Neural cell (in vitro differentiated cells): ENCODE measurements around the gene DTD1. TPM values are rescaled to one million over a fixed set of nuclear protein-coding genes. Genes with fewer than 3 reads are reported as not detected.

Experiments
- H2AFZ ChIP-seq: fragments of 200-600, 300-800 bp; sonication (generic), shearing (Covaris generic); 2 replicates; pipeline ENCODE4 v1.6.0; 2014; ENCODE audit warnings: low read depth, mild to moderate bottlenecking, antibody characterized with exemption, low read length, moderate library complexity
- H3F3A ChIP-seq: fragments of 200-600 bp; shearing (Covaris generic); 2 replicates; pipeline ENCODE4 v1.6.1; 2016; ENCODE audit warnings: mild to moderate bottlenecking, moderate library complexity, mixed read lengths, antibody characterized with exemption, low read length; ENCODE audit not compliant: insufficient read depth, poor library complexity, severe bottlenecking
- H3K27ac ChIP-seq: fragments of 200-600, 300-800 bp; sonication (generic), shearing (Covaris generic); 2 replicates; pipeline ENCODE4 v1.5.1; 2014; ENCODE audit warnings: mild to moderate bottlenecking, low read length, moderate library complexity
- H3K27me3 ChIP-seq: fragments of 300-800, 200-600 bp; sonication (generic), shearing (Covaris generic); 2 replicates; pipeline ENCODE4 v1.6.0; 2014; ENCODE audit warnings: mild to moderate bottlenecking, low read depth, low read length, moderate library complexity; ENCODE audit not compliant: insufficient read depth
- H3K36me3 ChIP-seq: fragments of 300-800, 200-600 bp; sonication (generic), shearing (Covaris generic); 2 replicates; pipeline ENCODE4 v1.5.1; 2014; ENCODE audit warnings: mild to moderate bottlenecking, antibody characterized with exemption, low read length, moderate library complexity; ENCODE audit not compliant: insufficient read depth
- H3K4me2 ChIP-seq: fragments of 300-800, 200-600 bp; sonication (generic), shearing (Covaris generic); 2 replicates; pipeline ENCODE4 v1.6.0; 2014; ENCODE audit warnings: mild to moderate bottlenecking, low read length
- H3K4me3 ChIP-seq: fragments of 300-800, 200-600 bp; sonication (generic), shearing (Covaris generic); 2 replicates; pipeline ENCODE4 v1.5.1; 2014; ENCODE audit warnings: mild to moderate bottlenecking, low read length, moderate library complexity
- H3K79me2 ChIP-seq: fragments of 200-600 bp; shearing (Covaris generic); replicated peaks from 2 replicates; pipeline ENCODE4 v1.6.0; 2014; ENCODE audit warnings: mild to moderate bottlenecking, low read length, moderate library complexity; ENCODE audit not compliant: insufficient read depth
- H3K9ac ChIP-seq: fragments of 300-800, 200-600 bp; sonication (generic), shearing (Covaris generic); 2 replicates; pipeline ENCODE4 v1.6.1; 2016; ENCODE audit warnings: mild to moderate bottlenecking, low read length, mixed read lengths
- H3K9me2 ChIP-seq: fragments of 200-600 bp; shearing (Covaris generic); 2 replicates; pipeline ENCODE4 v1.6.1; 2016; ENCODE audit warnings: mild to moderate bottlenecking, low read length, mixed read lengths; ENCODE audit not compliant: insufficient read depth
- H3K9me3 ChIP-seq: fragments of 200-600, 300-800 bp; sonication (generic), shearing (Covaris generic); 2 replicates; pipeline ENCODE4 v1.6.1; 2016; ENCODE audit warnings: mild to moderate bottlenecking, mixed run types, low read length, moderate library complexity, mixed read lengths
- H4K20me1 ChIP-seq: fragments of 200-600 bp; shearing (Covaris generic); 2 replicates; pipeline ENCODE4 v1.6.1; 2016; ENCODE audit warnings: mild to moderate bottlenecking, mixed run types; ENCODE audit not compliant: insufficient read depth
- EP300 ChIP-seq: fragments of 450-650 bp; conservative IDR thresholded peaks from 2 replicates; pipeline ENCODE4 v1.6.1; 2014; ENCODE audit warnings: antibody characterized with exemption, mild to moderate bottlenecking, moderate library complexity; ENCODE audit not compliant: poor library complexity, severe bottlenecking
- EZH2 ChIP-seq: fragments of 200-600, 300-800 bp; shearing (Covaris generic), sonication (generic); IDR thresholded peaks from 2 replicates; pipeline ENCODE4 v1.6.1; 2014; ENCODE audit warnings: antibody characterized with exemption, low read length, borderline replicate concordance, mild to moderate bottlenecking; ENCODE audit not compliant: insufficient read depth, poor library complexity, severe bottlenecking
- MXI1 ChIP-seq: fragments of 450-650 bp; conservative IDR thresholded peaks from 2 replicates; pipeline ENCODE4 v1.6.1; 2014; ENCODE audit warnings: antibody characterized with exemption, mild to moderate bottlenecking; ENCODE audit not compliant: poor library complexity, severe bottlenecking
- POLR2AphosphoS5 ChIP-seq: IDR thresholded peaks from 2 replicates; pipeline ENCODE4 v1.6.1; 2012
- RAD21 ChIP-seq: fragments of 450-650 bp; conservative IDR thresholded peaks from 2 replicates; pipeline ENCODE4 v1.6.1; 2014; ENCODE audit warnings: antibody characterized with exemption, mild to moderate bottlenecking, moderate library complexity
- SMC3 ChIP-seq: fragments of 450-650 bp; conservative IDR thresholded peaks from 2 replicates; pipeline ENCODE4 v1.6.1; 2014; ENCODE audit warnings: antibody characterized with exemption, mild to moderate bottlenecking, moderate library complexity; ENCODE audit not compliant: poor library complexity
- TAF1 ChIP-seq: IDR thresholded peaks from 2 replicates; pipeline ENCODE4 v1.6.1; 2012; ENCODE audit warnings: low read depth
- polyA plus RNA-seq: library from polyadenylated mRNA; depleted of rRNA; stranded (reverse); fragments of >200 nt; gene quantifications from 2 replicates; pipeline ENCODE4 v1.2.3, GENCODE V29; 2014
- TF ChIP-seq, protein P1 (sequence below): IDR thresholded peaks from 2 replicates; pipeline ENCODE4 v1.6.1; 2012; ENCODE audit warnings: borderline replicate concordance
- TF ChIP-seq, protein P2 (sequence below): fragments of 450-650 bp; IDR thresholded peaks from 2 replicates; pipeline ENCODE4 v1.5.1; 2014; ENCODE audit warnings: antibody characterized with exemption, mild to moderate bottlenecking, moderate library complexity; ENCODE audit not compliant: poor library complexity, severe bottlenecking

The DTD1 gene
- polyA plus RNA-seq, 1 donor from 2014 or later: 337 TPM

DNA sequence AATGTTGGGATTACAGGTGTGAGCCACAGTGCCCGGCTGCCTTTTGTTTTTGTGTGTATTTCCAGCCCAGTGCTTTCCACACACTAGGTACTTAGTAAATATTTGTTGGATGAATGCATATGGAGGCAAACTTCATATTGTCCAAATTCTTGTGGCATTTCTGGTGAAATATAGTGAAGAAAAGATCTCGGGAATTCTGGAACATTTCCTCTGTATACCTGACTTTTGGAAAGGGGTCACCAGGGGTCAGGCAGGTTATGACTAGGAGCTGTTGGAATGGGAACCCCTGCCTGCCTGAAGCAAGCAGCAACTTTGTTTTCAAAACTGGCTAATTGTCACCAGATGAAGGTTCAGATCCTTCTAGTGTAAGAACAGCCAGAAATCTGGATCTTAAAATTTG is 213.7 kb downstream of the DTD1 start:
- Histone ChIP-seq H3F3A (no peaks in the 10 kb centered on the region), H3K4me3 (no peak overlapping the region), H3K9me3 (peaks cover under 1% of the 10 kb centered on the region), H4K20me1 (no peaks in the 10 kb centered on the region), H3K27ac (no peak overlapping the region), H2AFZ (no peak overlapping the region), H3K27me3 (no peaks in the 10 kb centered on the region), H3K79me2 (no peaks in the 10 kb centered on the region), H3K9ac (no peak overlapping the region), H3K4me2 (no peak overlapping the region), H3K36me3 (no peaks in the 10 kb centered on the region), H3K9me2 (no peaks in the 10 kb centered on the region)
- TF ChIP-seq MXI1 (no peak), POLR2AphosphoS5 (no peak), EZH2 (no peak), EP300 (no peak), RAD21 (no peak), TAF1 (no peak), SMC3 (no peak)
- TF ChIP-seq, protein P1, sequence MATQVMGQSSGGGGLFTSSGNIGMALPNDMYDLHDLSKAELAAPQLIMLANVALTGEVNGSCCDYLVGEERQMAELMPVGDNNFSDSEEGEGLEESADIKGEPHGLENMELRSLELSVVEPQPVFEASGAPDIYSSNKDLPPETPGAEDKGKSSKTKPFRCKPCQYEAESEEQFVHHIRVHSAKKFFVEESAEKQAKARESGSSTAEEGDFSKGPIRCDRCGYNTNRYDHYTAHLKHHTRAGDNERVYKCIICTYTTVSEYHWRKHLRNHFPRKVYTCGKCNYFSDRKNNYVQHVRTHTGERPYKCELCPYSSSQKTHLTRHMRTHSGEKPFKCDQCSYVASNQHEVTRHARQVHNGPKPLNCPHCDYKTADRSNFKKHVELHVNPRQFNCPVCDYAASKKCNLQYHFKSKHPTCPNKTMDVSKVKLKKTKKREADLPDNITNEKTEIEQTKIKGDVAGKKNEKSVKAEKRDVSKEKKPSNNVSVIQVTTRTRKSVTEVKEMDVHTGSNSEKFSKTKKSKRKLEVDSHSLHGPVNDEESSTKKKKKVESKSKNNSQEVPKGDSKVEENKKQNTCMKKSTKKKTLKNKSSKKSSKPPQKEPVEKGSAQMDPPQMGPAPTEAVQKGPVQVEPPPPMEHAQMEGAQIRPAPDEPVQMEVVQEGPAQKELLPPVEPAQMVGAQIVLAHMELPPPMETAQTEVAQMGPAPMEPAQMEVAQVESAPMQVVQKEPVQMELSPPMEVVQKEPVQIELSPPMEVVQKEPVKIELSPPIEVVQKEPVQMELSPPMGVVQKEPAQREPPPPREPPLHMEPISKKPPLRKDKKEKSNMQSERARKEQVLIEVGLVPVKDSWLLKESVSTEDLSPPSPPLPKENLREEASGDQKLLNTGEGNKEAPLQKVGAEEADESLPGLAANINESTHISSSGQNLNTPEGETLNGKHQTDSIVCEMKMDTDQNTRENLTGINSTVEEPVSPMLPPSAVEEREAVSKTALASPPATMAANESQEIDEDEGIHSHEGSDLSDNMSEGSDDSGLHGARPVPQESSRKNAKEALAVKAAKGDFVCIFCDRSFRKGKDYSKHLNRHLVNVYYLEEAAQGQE: no peak
- TF ChIP-seq, protein P2, sequence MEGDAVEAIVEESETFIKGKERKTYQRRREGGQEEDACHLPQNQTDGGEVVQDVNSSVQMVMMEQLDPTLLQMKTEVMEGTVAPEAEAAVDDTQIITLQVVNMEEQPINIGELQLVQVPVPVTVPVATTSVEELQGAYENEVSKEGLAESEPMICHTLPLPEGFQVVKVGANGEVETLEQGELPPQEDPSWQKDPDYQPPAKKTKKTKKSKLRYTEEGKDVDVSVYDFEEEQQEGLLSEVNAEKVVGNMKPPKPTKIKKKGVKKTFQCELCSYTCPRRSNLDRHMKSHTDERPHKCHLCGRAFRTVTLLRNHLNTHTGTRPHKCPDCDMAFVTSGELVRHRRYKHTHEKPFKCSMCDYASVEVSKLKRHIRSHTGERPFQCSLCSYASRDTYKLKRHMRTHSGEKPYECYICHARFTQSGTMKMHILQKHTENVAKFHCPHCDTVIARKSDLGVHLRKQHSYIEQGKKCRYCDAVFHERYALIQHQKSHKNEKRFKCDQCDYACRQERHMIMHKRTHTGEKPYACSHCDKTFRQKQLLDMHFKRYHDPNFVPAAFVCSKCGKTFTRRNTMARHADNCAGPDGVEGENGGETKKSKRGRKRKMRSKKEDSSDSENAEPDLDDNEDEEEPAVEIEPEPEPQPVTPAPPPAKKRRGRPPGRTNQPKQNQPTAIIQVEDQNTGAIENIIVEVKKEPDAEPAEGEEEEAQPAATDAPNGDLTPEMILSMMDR: no peak

DNA sequence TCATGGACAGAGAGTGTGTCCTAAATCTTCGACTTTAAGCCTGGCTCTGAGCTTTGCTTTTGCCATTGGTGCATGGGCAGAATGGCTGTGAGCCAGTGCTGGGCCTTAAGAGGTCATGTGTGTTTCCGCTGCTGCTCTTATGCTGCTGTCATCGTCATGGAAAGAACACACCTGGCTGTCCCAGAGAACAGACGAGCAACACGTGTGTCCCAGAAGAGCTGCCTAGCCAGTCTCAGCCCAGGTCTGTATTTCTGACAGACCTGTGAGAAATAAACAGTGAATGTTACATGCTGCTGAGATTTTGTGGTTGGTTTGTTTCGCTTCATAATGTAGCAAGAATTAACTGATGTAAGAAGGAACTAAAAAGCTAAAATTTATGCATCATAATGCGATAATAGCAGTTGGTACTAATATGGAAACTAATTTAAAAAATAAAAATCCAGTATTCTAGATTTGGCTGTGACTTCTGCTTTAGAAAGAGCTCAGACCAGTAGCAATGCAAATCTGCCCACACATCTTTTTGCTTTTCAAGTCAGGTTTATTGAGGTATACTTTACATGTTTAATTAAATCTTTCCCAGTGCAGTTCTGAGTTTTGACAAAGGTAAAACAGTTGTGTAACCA is 214.3 kb downstream of the DTD1 start:
- Histone ChIP-seq H3K36me3 (no peaks in the 10 kb centered on the region), H3K4me2 (no peak overlapping the region), H3K27ac (no peak overlapping the region), H3K4me3 (no peak overlapping the region), H3F3A (no peaks in the 10 kb centered on the region), H3K9me3 (no peaks in the 10 kb centered on the region), H4K20me1 (no peaks in the 10 kb centered on the region), H3K9ac (no peak overlapping the region), H3K79me2 (no peaks in the 10 kb centered on the region), H2AFZ (no peak overlapping the region), H3K27me3 (no peaks in the 10 kb centered on the region), H3K9me2 (no peaks in the 10 kb centered on the region)
- TF ChIP-seq EP300 (no peak), TAF1 (no peak), SMC3 (no peak), POLR2AphosphoS5 (no peak), RAD21 (no peak), EZH2 (no peak), MXI1 (no peak)
- TF ChIP-seq, protein P1: no peak
- TF ChIP-seq, protein P2: no peak
